ENCODE data around the gene COL8A1.

Gene COL8A1

GRCh38 chr3:99833617-99834205, 195.3 kb downstream of the COL8A1 start:
- Histone ChIP-seq H3K27ac (ENCODE audit: low read length) (no peak overlapping the region), H3F3A (ENCODE audit: insufficient read depth, low read length) (no peaks in the 10 kb centered on the region), H3K4me1 (ENCODE audit: low read length) (no peaks in the 10 kb centered on the region), H3K9ac (ENCODE audit: low read length) (no peak overlapping the region), H3K9me3 (replicated peaks; ENCODE audit: insufficient read depth, low read length) (no peaks in the 10 kb centered on the region), H3K79me2 (ENCODE audit: low read length) (peaks cover 81% of the 10 kb centered on the region), H2AFZ (ENCODE audit: low read length) (no peak overlapping the region), H3K9me2 (replicated peaks; ENCODE audit: insufficient read depth, low read length) (no peaks in the 10 kb centered on the region), H3K4me2 (ENCODE audit: low read depth, low read length) (no peak overlapping the region), H3K4me3 (ENCODE audit: low read length) (no peak overlapping the region), H3K36me3 (replicated peaks; ENCODE audit: insufficient read depth, low read length) (no peaks in the 10 kb centered on the region), H3K27me3 (replicated peaks; ENCODE audit: insufficient read depth, low read length) (no peaks in the 10 kb centered on the region), H4K20me1 (ENCODE audit: insufficient read depth, low read length) (0 out of 2 replicates have a peak, but pooled peaks cover 4% of the 10 kb centered on the region)
- DNase-seq, result no peak
- TF ChIP-seq, protein P1, sequence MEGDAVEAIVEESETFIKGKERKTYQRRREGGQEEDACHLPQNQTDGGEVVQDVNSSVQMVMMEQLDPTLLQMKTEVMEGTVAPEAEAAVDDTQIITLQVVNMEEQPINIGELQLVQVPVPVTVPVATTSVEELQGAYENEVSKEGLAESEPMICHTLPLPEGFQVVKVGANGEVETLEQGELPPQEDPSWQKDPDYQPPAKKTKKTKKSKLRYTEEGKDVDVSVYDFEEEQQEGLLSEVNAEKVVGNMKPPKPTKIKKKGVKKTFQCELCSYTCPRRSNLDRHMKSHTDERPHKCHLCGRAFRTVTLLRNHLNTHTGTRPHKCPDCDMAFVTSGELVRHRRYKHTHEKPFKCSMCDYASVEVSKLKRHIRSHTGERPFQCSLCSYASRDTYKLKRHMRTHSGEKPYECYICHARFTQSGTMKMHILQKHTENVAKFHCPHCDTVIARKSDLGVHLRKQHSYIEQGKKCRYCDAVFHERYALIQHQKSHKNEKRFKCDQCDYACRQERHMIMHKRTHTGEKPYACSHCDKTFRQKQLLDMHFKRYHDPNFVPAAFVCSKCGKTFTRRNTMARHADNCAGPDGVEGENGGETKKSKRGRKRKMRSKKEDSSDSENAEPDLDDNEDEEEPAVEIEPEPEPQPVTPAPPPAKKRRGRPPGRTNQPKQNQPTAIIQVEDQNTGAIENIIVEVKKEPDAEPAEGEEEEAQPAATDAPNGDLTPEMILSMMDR (IDR thresholded peaks at IDR 0.05; ENCODE audit: low read length), result no peak
- TF ChIP-seq EZH2 (optimal IDR thresholded peaks at IDR 0.05; ENCODE audit: low read depth, low read length), result no peak
- TF ChIP-seq EZH2phosphoT487 (IDR thresholded peaks at IDR 0.05; ENCODE audit: low read length), result no peak

DNA sequence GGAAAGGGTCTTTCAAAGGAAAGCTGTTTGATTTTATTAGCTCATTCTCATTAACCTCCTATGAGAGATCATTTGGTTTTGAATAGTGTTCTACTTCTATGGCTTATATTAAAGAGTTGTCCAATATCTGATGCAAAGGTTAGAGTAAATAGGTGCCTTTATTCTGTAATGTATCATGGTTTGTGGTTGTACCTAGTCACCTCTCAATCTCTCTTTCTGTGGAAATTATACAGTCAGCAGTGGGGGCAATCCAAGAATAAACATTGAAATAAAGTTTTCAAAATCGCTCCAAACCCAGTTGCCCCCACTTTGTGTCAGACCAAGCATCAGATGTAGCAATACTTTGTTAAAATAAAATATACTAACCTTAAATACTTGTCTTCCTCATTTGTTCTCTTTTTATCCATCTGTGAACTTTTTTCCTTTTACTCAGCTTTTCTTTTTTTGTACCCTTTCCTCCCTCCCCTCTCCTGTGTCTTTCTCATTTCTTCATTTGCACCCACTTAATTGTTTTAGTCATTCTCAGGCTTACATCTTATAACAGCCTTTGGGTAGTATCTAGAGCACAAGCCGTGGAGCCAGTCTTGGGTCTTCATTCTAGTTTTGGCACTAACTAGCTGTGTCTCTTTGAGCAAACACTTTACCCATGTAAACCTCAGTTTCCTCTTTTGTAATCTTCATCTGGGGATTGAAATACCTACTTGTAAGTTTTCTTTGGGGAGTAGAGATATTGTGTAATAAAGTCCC, 196.0 kb downstream of the COL8A1 start:
- H3K36me3 ChIP-seq (replicated peaks; ENCODE audit: insufficient read depth, low read length), result no peaks in the 10 kb centered on the region
- H3K4me1 ChIP-seq (ENCODE audit: low read length), result no peaks in the 10 kb centered on the region
- no peak overlapping the region for H3K4me3 ChIP-seq (ENCODE audit: low read length)
- H3F3A ChIP-seq (ENCODE audit: insufficient read depth, low read length), result no peaks in the 10 kb centered on the region
- 0 out of 2 replicates have a peak, but pooled peaks cover 4% of the 10 kb centered on the region for H4K20me1 ChIP-seq (ENCODE audit: insufficient read depth, low read length)
- H3K9me3 ChIP-seq (replicated peaks; ENCODE audit: insufficient read depth, low read length), result no peaks in the 10 kb centered on the region
- no peak overlapping the region for H3K4me2 ChIP-seq (ENCODE audit: low read depth, low read length)
- peaks cover 75% of the 10 kb centered on the region for H3K79me2 ChIP-seq (ENCODE audit: low read length)
- no peak overlapping the region for H2AFZ ChIP-seq (ENCODE audit: low read length)
- H3K9ac ChIP-seq (ENCODE audit: low read length), result no peak overlapping the region
- no peak for DNase-seq
- no peaks in the 10 kb centered on the region for H3K9me2 ChIP-seq (replicated peaks; ENCODE audit: insufficient read depth, low read length)
- no peaks in the 10 kb centered on the region for H3K27me3 ChIP-seq (replicated peaks; ENCODE audit: insufficient read depth, low read length)
- no peak for TF ChIP-seq EZH2 (optimal IDR thresholded peaks at IDR 0.05; ENCODE audit: low read depth, low read length)
- TF ChIP-seq EZH2phosphoT487 (IDR thresholded peaks at IDR 0.05; ENCODE audit: low read length), result no peak
- TF ChIP-seq, protein P1 (IDR thresholded peaks at IDR 0.05; ENCODE audit: low read length), result no peak
- H3K27ac ChIP-seq (ENCODE audit: low read length), result no peak overlapping the region

- H3K4me2 ChIP-seq (ENCODE audit: low read depth, low read length), result no peak overlapping the region
- H3K27ac ChIP-seq (ENCODE audit: low read length), result no peak overlapping the region
- no peaks in the 10 kb centered on the region for H3K36me3 ChIP-seq (replicated peaks; ENCODE audit: insufficient read depth, low read length)
- no peak overlapping the region for H3K4me3 ChIP-seq (ENCODE audit: low read length)
- no peak overlapping the region for H3K9ac ChIP-seq (ENCODE audit: low read length)
- H4K20me1 ChIP-seq (ENCODE audit: insufficient read depth, low read length), result 0 out of 2 replicates have a peak, but pooled peaks cover 4% of the 10 kb centered on the region
- no peaks in the 10 kb centered on the region for H3K27me3 ChIP-seq (replicated peaks; ENCODE audit: insufficient read depth, low read length)
- H3K79me2 ChIP-seq (ENCODE audit: low read length), result peaks cover 52% of the 10 kb centered on the region
- no peaks in the 10 kb centered on the region for H3K4me1 ChIP-seq (ENCODE audit: low read length)
- no peaks in the 10 kb centered on the region for H3K9me3 ChIP-seq (replicated peaks; ENCODE audit: insufficient read depth, low read length)
- H3K9me2 ChIP-seq (replicated peaks; ENCODE audit: insufficient read depth, low read length), result no peaks in the 10 kb centered on the region
- TF ChIP-seq EZH2 (optimal IDR thresholded peaks at IDR 0.05; ENCODE audit: low read depth, low read length) (no peak), EZH2phosphoT487 (IDR thresholded peaks at IDR 0.05; ENCODE audit: low read length) (no peak)
- TF ChIP-seq, protein P1 (IDR thresholded peaks at IDR 0.05; ENCODE audit: low read length), result no peak
- no peak for DNase-seq
- no peaks in the 10 kb centered on the region for H3F3A ChIP-seq (ENCODE audit: insufficient read depth, low read length)
- H2AFZ ChIP-seq (ENCODE audit: low read length), result no peak overlapping the region
These were observed 198.3 kb downstream of the COL8A1 start for GRCh38 chr3:99836681-99837080.
